ENCODE measurements around the gene NFKBIE. TPM values are rescaled to one million over a fixed set of nuclear protein-coding genes. Genes with fewer than 3 reads are reported as not detected.

NFKBIE gene
- total RNA-seq, 4 donors from 2014 or later: 7.0 to 10.4 (median 8.5) TPM

DNA sequence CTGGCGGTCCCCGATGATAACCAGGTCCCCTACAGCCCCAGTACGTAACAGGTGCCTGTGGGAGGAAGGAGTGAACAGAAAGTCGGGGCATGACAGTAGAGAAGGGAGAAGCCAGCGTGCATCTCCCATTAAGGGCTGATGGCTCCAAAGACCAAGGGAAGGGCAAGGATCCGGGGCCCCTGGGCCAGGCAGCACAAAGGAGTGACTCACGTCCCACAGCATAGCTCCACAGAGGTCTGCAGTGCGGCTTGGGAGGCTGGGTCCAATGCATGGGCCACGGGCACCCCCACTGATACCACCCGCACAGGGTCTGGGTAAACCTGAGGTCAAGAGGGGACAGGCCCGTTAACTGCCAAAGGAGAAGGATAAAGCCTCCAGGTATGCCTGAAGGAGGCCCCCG is 37.5 kb upstream of the NFKBIE start:
- Histone ChIP-seq H3K4me3 (no peak overlapping the region), H3K4me1 (peaks cover 3 to 5% (median 4%) of the 10 kb centered on the region in 4 donors), H3K27me3 (peaks cover 0 to 6% (median 2%) of the 10 kb centered on the region in 4 donors), H3K36me3 (peaks cover 49 to 80% (median 78%) of the 10 kb centered on the region in 4 donors), H3K9me3 (no peaks in the 10 kb centered on the region), H3K27ac (replicated peaks in 1 of 4) (no peak overlapping the region)
- WGBS: 79% methylated on average over 12 of the region's 12 CpGs
- DNase-seq (ENCODE audit: extremely low spot score): no peak
- intact Hi-C loops (cut with DNase I): no loop called here
- TF ChIP-seq POLR2A (IDR thresholded peaks at IDR 0.05; ENCODE audit: low read depth) (no peak), POLR2AphosphoS5 (IDR thresholded peaks at IDR 0.05) (no peak), EP300 (IDR thresholded peaks at IDR 0.05) (no peak)
- TF ChIP-seq, protein P1, sequence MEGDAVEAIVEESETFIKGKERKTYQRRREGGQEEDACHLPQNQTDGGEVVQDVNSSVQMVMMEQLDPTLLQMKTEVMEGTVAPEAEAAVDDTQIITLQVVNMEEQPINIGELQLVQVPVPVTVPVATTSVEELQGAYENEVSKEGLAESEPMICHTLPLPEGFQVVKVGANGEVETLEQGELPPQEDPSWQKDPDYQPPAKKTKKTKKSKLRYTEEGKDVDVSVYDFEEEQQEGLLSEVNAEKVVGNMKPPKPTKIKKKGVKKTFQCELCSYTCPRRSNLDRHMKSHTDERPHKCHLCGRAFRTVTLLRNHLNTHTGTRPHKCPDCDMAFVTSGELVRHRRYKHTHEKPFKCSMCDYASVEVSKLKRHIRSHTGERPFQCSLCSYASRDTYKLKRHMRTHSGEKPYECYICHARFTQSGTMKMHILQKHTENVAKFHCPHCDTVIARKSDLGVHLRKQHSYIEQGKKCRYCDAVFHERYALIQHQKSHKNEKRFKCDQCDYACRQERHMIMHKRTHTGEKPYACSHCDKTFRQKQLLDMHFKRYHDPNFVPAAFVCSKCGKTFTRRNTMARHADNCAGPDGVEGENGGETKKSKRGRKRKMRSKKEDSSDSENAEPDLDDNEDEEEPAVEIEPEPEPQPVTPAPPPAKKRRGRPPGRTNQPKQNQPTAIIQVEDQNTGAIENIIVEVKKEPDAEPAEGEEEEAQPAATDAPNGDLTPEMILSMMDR (IDR thresholded peaks at IDR 0.05): no peak

DNA sequence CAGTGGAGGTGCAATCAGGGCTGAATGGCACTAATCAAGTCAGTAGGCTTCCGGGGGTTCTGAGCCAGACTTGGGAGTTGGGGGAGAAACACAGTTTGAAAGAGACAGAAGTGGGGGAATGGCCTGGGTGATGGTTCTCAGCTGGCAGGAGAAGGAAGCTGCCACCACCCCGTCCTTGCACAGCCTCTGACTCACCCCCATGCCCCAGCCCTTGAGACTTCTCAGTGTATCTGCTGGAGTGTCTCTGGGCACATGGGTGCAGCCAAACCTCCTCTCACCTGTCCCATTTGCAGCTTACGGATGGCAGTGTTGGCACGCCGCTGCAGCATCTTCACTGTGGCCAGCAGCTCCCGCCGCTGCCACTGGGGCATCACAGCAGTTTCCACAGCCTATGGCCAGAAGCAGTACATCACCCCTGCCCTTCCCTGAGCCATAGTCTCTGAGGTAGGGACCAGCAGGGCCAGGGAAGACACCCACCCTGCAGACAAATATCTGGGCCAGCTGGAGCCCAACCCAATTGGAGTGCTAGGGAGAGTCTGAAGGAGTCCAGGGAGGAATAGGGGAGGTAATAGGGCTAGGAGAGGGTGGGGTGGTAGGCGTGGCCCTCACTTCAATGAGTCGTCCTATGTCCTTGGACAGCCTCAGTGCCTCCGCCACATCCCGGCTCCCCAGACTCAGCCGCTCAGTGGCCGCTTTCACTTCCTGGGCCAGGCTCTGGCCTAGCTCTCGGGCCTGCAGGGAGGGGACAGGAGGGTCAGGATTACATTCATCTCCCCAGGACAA is 36.6 kb upstream of the NFKBIE start:
- Histone ChIP-seq H3K27me3 (peaks cover 0 to 15% (median 8%) of the 10 kb centered on the region in 4 donors), H3K36me3 (peaks cover 46 to 71% (median 69%) of the 10 kb centered on the region in 4 donors), H3K27ac (replicated peaks in 1 of 4) (no peak overlapping the region), H3K4me3 (no peak overlapping the region), H3K4me1 (peaks cover 11 to 14% (median 12%) of the 10 kb centered on the region in 4 donors), H3K9me3 (no peaks in the 10 kb centered on the region)
- TF ChIP-seq EP300 (IDR thresholded peaks at IDR 0.05) (no peak), POLR2AphosphoS5 (IDR thresholded peaks at IDR 0.05) (no peak), POLR2A (IDR thresholded peaks at IDR 0.05; ENCODE audit: low read depth) (no peak)
- TF ChIP-seq, protein P1 (IDR thresholded peaks at IDR 0.05): no peak
- WGBS: 89% methylated on average over 13 of the region's 14 CpGs
- intact Hi-C loops (cut with DNase I): no loop called here
- no peak for DNase-seq (ENCODE audit: extremely low spot score)

DNA sequence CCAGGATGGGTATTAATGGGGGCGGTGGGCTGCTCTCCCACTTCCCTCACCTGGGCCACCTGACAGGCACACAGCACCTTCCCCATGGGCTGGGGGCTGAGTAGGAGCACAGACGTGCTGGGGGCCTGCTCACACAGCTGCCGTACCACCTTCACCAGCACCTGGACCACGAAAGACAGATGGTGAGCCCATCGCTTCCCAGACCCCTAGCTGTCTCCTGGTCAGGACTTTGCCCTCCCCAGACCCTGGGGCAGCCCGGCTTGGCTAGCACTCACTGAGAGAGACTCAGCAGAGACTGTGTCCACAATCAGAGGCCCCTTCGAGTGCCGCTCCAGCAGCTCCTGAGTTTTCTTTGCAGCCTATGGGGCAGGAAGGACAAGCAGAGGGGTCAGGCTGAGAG is 35.8 kb upstream of the NFKBIE start:
- intact Hi-C loops (cut with DNase I): no loop called here
- Histone ChIP-seq H3K9me3 (no peaks in the 10 kb centered on the region), H3K4me1 (peaks cover 14 to 20% (median 17%) of the 10 kb centered on the region in 4 donors), H3K27ac (replicated peaks in 1 of 4) (no peak overlapping the region), H3K4me3 (no peak overlapping the region), H3K27me3 (peaks cover 0 to 23% (median 17%) of the 10 kb centered on the region in 4 donors), H3K36me3 (peaks cover 37 to 63% (median 61%) of the 10 kb centered on the region in 4 donors)
- WGBS: 94% methylated on average over 8 of the region's 8 CpGs
- no peak for TF ChIP-seq EP300 (IDR thresholded peaks at IDR 0.05)
- TF ChIP-seq POLR2A (IDR thresholded peaks at IDR 0.05; ENCODE audit: low read depth): no peak
- DNase-seq (ENCODE audit: extremely low spot score): no peak

DNA sequence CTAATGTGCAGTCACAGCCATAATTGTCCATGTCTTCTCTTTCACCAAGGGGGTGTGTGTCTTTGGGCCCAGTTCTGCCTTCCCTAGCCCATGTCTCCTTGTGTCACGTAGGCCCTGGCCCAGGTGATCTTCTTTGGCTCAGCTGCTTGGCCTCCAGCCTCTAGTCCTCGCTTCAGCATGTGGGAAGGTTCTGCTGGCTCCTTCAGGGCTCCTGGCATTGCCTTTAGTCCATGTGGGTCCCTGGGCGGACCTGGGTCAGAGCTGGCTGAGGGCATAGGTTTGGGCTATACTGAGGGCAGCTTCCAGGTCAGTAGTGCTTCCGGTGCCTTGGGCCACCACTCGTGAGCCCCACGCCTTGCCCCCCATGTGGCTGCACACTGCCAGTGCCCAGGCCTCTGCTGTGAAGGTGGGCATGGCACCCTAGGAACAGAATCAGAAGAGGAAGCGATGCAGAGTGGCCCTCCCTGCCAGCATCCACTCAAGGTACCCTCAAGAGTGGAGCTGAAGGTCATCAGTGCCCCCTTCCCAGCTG is 35.0 kb upstream of the NFKBIE start:
- H3K4me3 ChIP-seq: no peak overlapping the region
- H3K4me1 ChIP-seq: peaks cover 14 to 20% (median 17%) of the 10 kb centered on the region in 4 donors
- peaks cover 0 to 31% (median 22%) of the 10 kb centered on the region in 4 donors for H3K27me3 ChIP-seq
- no peak for DNase-seq (ENCODE audit: extremely low spot score)
- no peak overlapping the region for H3K27ac ChIP-seq (replicated peaks in 1 of 4)
- peaks cover 31 to 55% (median 53%) of the 10 kb centered on the region in 4 donors for H3K36me3 ChIP-seq
- 82% methylated on average over 7 of the region's 7 CpGs for WGBS
- intact Hi-C loops (cut with DNase I): no loop called here
- TF ChIP-seq POLR2A (IDR thresholded peaks at IDR 0.05; ENCODE audit: low read depth): no peak
- TF ChIP-seq, protein P1 (IDR thresholded peaks at IDR 0.05): no peak
- no peak for TF ChIP-seq EP300 (IDR thresholded peaks at IDR 0.05)
- no peak for TF ChIP-seq POLR2AphosphoS5 (IDR thresholded peaks at IDR 0.05)
- H3K9me3 ChIP-seq: no peaks in the 10 kb centered on the region

DNA sequence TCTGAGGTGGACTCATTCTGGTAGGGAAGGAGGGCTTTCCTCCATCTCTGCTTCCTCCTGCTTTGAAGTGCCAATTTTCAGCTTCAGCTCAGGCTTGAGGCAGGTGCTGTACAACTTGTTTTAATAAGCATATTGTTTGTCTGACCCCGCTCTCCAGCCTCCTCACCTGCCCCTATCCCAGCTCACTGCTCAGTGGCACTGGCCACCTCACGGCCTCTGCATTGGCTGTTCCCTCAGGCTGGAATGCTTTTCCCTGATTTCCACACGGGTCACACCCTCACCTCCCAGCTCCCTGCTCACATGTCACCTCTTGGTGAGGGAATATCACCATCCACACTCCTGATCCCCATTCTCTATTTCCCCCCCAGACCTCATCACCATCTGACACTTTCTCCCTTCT is 33.5 kb upstream of the NFKBIE start:
- peaks cover 22 to 40% (median 38%) of the 10 kb centered on the region in 4 donors for H3K36me3 ChIP-seq
- no peak for DNase-seq (ENCODE audit: extremely low spot score)
- no peak overlapping the region for H3K27ac ChIP-seq (replicated peaks in 1 of 4)
- no peak overlapping the region for H3K4me3 ChIP-seq
- whole genome bisulfite sequencing: 94% methylated on average over 3 of the region's 3 CpGs
- no peaks in the 10 kb centered on the region for H3K9me3 ChIP-seq
- intact Hi-C loops (cut with DNase I): no loop called here
- H3K4me1 ChIP-seq: peaks cover 14 to 20% (median 17%) of the 10 kb centered on the region in 4 donors
- no peak for TF ChIP-seq POLR2A (IDR thresholded peaks at IDR 0.05; ENCODE audit: low read depth)
- TF ChIP-seq POLR2AphosphoS5 (IDR thresholded peaks at IDR 0.05): no peak
- TF ChIP-seq, protein P1 (IDR thresholded peaks at IDR 0.05): no peak
- no peak for TF ChIP-seq EP300 (IDR thresholded peaks at IDR 0.05)
- peaks cover 0 to 46% (median 28%) of the 10 kb centered on the region in 4 donors for H3K27me3 ChIP-seq

Data from esophagus muscularis mucosa (tissue), 4 donors.